Retina (tissue), 1 donor: Measurements from ENCODE around the gene INPP5J.
"Not testable (repeated sequence)": the region's sequence is repeated elsewhere in the genome, so short reads cannot be mapped to it uniquely, and the experiment has no call there.

Experiments used
- DNase-seq: peaks from one replicate; pipeline ENCODE4 v3.0.0-alpha.2; 2016

INPP5J gene

GRCh38 chr22:31103111-31103510 lies 19.7 kb upstream of the INPP5J start:
- no peak for DNase-seq

GRCh38 chr22:31103899-31104694 lies 18.7 kb upstream of the INPP5J start:
- no peak for DNase-seq

DNA sequence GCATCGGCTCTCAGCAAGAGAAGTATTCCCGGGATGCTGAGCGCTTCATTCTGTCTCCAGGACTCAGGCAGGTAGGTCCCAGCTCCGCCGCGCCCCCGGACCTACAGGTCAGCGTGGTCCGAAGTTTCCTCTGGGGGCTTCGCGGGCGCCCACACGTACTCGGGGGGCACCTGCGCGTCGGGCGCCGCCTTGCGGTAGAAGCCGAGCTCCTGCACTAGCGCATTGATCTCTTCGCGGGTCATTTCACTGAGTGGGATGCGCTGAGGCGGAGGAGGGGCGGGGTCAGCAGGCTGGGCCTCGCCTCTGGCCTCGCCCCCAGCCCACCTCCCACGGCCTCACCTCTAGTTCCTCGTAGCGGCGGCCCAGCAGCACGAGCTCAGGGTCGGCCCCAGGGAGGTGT lies 17.9 kb upstream of the INPP5J start:
- DNase-seq = peak; percentile 86

- no peak for DNase-seq
These were observed 17.4 kb upstream of the INPP5J start for GRCh38 chr22:31105282-31105929.

DNA sequence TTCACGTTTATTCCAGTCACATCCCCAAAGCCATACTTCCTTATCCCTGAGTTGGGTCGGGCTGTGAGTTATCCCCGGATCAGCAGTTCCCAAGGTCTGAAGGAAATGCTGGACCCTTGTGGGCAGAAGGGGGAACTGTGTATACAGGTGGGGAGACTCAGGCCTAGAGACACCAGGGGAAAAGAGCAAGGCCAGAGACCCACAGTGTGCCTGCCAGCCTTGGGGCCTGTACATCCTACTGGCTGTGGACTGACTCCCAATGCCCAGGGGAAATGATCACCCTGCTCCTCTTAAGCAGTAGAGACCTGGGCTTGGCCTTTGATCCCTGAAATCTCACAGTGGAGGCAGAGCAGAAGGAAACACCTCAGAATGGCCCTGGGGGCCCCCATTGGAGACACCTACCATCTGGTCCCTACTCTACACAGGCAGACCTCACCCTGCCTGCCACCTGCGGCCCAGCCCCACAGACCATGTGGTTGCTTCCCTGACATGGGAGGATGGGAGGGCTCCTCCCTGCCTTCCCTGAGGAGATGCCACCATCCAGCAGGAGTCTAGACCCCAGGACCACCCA lies 16.7 kb upstream of the INPP5J start:
- DNase-seq = no peak

GRCh38 chr22:31106731-31107177 lies 16.0 kb upstream of the INPP5J start:
- DNase-seq = no peak

DNA sequence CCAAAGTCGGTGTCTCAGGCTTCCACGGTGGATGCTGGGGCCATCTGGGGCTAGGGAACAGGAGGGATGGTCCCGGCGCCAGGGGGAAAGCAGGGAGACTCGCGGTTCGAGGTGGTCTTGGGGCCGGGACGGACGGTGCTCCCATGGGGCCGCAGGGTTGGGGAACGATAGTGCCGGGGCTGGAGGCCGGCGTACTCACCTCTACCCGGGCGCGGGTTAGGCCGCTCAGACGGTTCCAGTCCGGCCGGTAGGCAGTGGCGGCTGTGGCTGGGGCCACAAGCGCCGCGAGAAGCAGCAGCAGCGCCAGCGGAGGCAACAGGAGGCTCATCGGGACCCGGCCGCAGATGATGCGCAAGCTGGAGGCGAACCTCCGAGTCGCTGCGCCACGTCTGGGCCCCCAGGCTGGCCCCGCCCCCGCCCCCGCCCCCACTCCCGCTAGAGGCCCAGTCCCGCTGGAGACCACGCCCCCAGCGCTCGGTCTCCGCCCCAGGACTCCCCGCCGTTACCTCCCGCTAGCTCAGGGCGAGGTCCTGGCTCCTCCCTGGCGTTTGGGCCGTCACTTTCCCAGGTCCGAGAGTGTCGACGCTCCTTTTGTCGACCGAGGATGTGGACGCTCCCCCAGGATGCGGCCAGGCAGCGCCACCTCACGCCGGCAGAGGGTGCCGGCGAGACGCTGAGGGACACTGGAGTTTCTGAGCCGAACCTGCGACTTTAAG lies 15.4 kb upstream of the INPP5J start, which contains the start of gene SELENOM:
Gene SELENOM, minus strand, starts transcription at position 391 of the 716 bp plus-strand sequence. Its CDS starts 63 bp downstream, at position 328.
- DNase-seq = peak; percentile 94

GRCh38 chr22:31107894-31108218 lies 14.9 kb upstream of the INPP5J start:
- no peak for DNase-seq

DNA sequence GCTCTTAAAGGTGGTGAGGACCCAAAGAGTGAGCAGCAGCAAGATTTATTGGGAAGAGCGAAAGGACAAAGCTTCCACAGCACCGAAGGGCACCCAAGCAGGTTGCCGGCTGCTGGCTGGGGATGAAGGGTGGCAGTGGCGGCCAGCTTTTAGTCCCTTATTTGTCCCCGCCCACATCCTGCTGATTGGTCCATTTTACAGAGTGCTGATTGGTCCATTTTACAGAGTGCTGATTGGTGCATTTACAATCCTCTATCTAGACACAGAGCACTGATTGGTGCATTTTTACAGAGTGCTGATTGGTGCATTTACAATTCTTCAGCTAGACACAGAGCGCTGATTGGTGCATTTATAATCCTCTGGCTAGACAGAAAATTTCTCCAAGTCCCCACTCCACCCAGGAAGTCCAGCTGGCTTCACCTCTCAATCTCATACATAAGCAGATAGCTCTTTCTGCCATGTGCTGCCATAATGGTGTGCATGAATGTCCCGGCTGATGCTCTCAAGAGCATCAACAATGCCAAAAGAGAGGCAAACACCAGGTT lies 10.1 kb upstream of the INPP5J start:
- not testable (repeated sequence) for DNase-seq

DNA sequence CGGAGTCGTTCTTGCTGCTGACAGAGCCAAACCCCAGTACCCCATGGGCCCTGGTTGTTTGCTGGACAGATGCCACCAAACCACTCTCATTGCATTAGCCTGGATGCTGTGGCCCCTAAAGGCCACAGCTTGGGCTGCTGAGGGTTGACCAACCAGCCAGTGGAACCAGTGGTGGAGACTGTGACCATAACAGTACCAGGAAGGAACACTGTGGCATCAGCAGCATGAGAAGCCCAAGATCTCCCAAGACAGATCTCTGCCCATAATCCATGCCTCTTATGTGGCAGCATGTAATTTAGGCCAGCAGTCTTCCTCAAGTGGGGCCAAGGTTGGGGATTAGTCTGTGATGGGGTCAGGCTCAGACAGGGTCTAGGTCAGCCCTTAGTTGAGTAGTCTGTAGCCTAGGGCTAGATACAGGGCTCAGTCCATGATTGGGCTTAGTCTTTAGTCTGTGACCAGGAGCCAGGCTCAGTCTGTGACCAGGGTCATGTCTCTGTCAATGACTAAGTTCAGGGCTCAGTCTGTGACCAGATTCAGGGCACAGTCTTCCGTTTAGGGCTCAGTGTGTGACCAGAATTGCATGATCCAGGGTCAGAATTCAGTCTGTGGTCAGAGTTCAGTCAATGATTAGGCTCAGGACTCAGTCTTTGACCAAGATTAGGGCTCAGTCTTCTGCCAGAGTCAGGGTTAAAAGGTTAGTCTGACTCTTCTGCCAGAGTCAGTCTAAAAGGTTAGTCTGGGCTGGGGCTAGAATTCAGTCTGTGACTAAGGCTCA lies 4.5 kb upstream of the INPP5J start:
- DNase-seq = no peak

GRCh38 chr22:31119026-31119717 lies 3.6 kb upstream of the INPP5J start:
- DNase-seq = no peak

- DNase-seq = no peak
These were observed 2.5 kb upstream of the INPP5J start for GRCh38 chr22:31120230-31120629.

- DNase-seq = no peak
These were observed 2.1 kb upstream of the INPP5J start for GRCh38 chr22:31120642-31121041.

GRCh38 chr22:31121403-31121802 lies 1.4 kb upstream of the INPP5J start:
- no peak for DNase-seq

DNA sequence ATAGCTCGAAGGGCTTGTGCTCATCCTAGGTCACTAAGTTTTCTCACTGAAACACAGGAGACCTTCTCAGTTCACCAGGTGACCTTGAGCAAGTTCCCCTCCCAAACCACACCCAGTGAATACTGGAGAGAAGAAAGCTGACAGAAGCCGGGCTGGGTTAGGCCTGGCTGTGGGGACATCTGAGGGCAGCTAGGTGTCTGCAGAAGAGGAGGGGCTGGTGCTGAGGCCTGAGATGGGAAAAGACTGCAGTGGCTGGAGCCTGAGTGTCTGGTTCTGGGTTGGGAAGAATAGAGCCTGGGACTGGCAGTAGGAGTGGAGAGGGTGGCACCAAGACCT lies 602 bp upstream of the INPP5J start:
- peak; percentile 13 for DNase-seq

DNA sequence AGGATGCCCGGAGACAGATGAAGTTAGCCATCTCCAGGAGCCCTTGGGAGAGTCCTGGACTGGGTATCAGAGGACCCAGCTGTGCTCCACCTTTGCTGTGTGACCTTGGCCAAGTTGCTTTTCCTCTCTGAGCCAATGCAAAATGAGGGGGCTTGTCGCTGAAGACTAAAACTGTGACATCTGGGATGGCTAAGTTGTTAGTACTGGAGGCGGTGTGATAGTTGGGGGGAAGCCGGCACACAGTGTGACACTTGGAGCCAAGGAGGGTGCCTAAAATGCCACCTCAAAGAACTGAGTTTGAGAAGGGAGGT lies 481 bp downstream of the INPP5J start:
- DNase-seq = no peak

GRCh38 chr22:31124290-31124689 lies 1.5 kb downstream of the INPP5J start:
- no peak for DNase-seq

- no peak for DNase-seq
These were observed 2.2 kb downstream of the INPP5J start for GRCh38 chr22:31124811-31125465.

DNA sequence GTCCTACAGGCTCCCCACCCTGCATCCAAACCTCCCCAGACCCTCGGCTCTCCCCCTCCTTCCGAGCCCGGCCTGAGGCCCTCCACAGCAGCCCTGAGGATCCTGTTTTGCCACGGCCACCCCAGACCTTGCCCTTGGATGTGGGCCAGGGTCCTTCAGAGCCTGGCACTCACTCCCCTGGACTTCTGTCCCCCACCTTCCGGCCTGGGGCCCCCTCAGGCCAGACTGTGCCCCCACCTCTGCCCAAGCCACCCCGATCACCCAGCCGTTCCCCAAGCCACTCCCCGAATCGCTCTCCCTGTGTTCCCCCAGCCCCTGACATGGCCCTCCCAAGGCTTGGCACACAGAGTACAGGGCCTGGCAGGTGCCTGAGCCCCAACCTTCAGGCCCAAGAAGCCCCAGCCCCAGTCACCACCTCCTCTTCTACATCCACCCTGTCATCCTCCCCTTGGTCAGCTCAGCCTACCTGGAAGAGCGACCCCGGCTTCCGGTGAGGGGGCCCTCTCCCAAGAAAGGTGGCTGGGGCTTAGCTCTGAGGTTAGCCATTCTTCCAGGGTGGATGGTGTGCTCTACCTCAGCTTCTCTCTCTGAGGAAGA lies 2.9 kb downstream of the INPP5J start:
- no peak for DNase-seq

DNA sequence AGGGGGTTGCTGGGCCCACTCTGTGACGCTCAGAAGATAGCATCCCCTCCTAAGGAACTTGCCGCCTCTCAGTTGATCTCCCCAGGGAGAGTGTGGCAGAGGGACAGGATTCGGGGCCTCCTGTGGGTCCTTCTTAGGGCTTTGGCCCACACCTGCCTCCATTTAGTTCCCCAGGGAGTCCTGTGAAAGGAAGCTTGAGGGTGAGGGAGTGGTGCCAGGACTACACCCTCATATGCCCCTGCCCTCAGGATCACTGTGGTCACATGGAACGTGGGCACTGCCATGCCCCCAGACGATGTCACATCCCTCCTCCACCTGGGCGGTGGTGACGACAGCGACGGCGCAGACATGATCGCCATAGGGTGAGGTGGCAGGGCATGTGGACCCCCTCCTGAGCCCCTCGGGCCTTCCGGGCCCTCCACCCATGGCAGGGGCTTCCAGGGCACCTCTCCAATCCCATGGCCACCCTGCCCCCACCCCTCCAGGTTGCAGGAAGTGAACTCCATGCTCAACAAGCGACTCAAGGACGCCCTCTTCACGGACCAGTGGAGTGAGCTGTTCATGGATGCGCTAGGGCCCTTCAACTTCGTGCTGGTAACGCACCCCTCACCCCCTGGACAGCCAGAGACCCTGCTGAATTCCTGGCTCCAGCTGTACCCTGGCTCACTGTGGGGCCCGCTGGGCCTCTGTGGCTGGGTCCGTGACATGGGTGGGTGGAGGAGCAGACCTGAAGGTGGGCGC lies 3.5 kb downstream of the INPP5J start:
- DNase-seq = no peak

- no peak for DNase-seq
These were observed 4.1 kb downstream of the INPP5J start for GRCh38 chr22:31126869-31127175.
